Stimulated activated CD8-positive, alpha-beta memory T cell treated with anti-CD3 and anti-CD28 coated beads, Interleukin-7, amount 100 ng/mL, for 1 hour (primary cell): ENCODE data around the gene LEFTY1.
"Not testable (repeated sequence)": the region's sequence is repeated elsewhere in the genome, so short reads cannot be mapped to it uniquely, and the experiment has no call there.

Source experiments
- DNase-seq, 2 donors: peaks; one replicate each; pipeline ENCODE4 v3.0.0-alpha.2; 2020; ENCODE audit warnings: low read depth in 2 of 2

Gene LEFTY1

GRCh38 chr1:225849925-225850324 lies 39.0 kb downstream of the LEFTY1 start:
- DNase-seq = peak; percentile 13 to 27

GRCh38 chr1:225848030-225848955 lies 40.7 kb downstream of the LEFTY1 start:
- peak in 1 of 2 donors; percentile 15 for DNase-seq

GRCh38 chr1:225847610-225848009 lies 41.3 kb downstream of the LEFTY1 start:
- no peak for DNase-seq

- DNase-seq = no peak
Measured at GRCh38 chr1:225846331-225847310, 42.3 kb downstream of the LEFTY1 start.

- DNase-seq = no peak
Measured at GRCh38 chr1:225845571-225846259, 43.2 kb downstream of the LEFTY1 start.

- no peak for DNase-seq
Measured at GRCh38 chr1:225845097-225845496, 43.8 kb downstream of the LEFTY1 start.

- DNase-seq = no peak
Measured at GRCh38 chr1:225844236-225845061, 44.5 kb downstream of the LEFTY1 start.

- no peak for DNase-seq
Measured at GRCh38 chr1:225843426-225843795, 45.5 kb downstream of the LEFTY1 start.

GRCh38 chr1:225842788-225843425 lies 46.0 kb downstream of the LEFTY1 start:
- no peak for DNase-seq

- no peak for DNase-seq
Measured at GRCh38 chr1:225842074-225842473, 46.9 kb downstream of the LEFTY1 start.

- DNase-seq = no peak
Measured at GRCh38 chr1:225840713-225841112, 48.2 kb downstream of the LEFTY1 start.

GRCh38 chr1:225840223-225840610 lies 48.7 kb downstream of the LEFTY1 start:
- no peak for DNase-seq

- no peak for DNase-seq
Measured at GRCh38 chr1:225838793-225839192, 50.2 kb downstream of the LEFTY1 start.

GRCh38 chr1:225836296-225836695 lies 52.6 kb downstream of the LEFTY1 start:
- DNase-seq = not testable (repeated sequence)
